ENCODE results near the gene FRYL.

Gene FRYL

GRCh38 chr4:48470137-48470536, 309.9 kb downstream of the FRYL start:
- TF ChIP-seq EZH2phosphoT487 (IDR thresholded peaks at IDR 0.05; ENCODE audit: borderline replicate concordance) (no peak), CTCF (conservative IDR thresholded peaks at IDR 0.05; ENCODE audit: low read length) (no peak)
- no peaks in the 10 kb centered on the region for H4K20me1 ChIP-seq (ENCODE audit: insufficient read depth, low read length, poor library complexity, severe bottlenecking)
- no peak overlapping the region for H3K4me3 ChIP-seq (ENCODE audit: low read length, poor library complexity, severe bottlenecking)
- H3K4me2 ChIP-seq (ENCODE audit: low read depth, low read length, poor library complexity, severe bottlenecking): no peak overlapping the region
- no peaks in the 10 kb centered on the region for H3K9me3 ChIP-seq (ENCODE audit: insufficient read depth, low read depth, low read length)
- no peaks in the 10 kb centered on the region for H3K4me1 ChIP-seq (ENCODE audit: insufficient read depth, low read length, poor library complexity, severe bottlenecking)
- no peaks in the 10 kb centered on the region for H3K9me2 ChIP-seq (replicated peaks; ENCODE audit: low read depth, low read length)
- H3K9ac ChIP-seq (ENCODE audit: low read depth, low read length, poor library complexity, severe bottlenecking): no peak overlapping the region
- H2AFZ ChIP-seq (ENCODE audit: low read length): no peak overlapping the region
- H3F3A ChIP-seq (ENCODE audit: low read depth): no peaks in the 10 kb centered on the region
- H3K79me2 ChIP-seq (ENCODE audit: insufficient read depth, low read length): no peaks in the 10 kb centered on the region
- H3K27me3 ChIP-seq (ENCODE audit: insufficient read depth, low read length, poor library complexity, severe bottlenecking): no peaks in the 10 kb centered on the region
- no peaks in the 10 kb centered on the region for H3K36me3 ChIP-seq (ENCODE audit: insufficient read depth, low read length)

- H3F3A ChIP-seq (ENCODE audit: low read depth): no peaks in the 10 kb centered on the region
- H4K20me1 ChIP-seq (ENCODE audit: insufficient read depth, low read length, poor library complexity, severe bottlenecking): no peaks in the 10 kb centered on the region
- TF ChIP-seq EZH2phosphoT487 (IDR thresholded peaks at IDR 0.05; ENCODE audit: borderline replicate concordance): no peak
- no peak for TF ChIP-seq CTCF (conservative IDR thresholded peaks at IDR 0.05; ENCODE audit: low read length)
- no peaks in the 10 kb centered on the region for H3K27me3 ChIP-seq (ENCODE audit: insufficient read depth, low read length, poor library complexity, severe bottlenecking)
- no peak overlapping the region for H2AFZ ChIP-seq (ENCODE audit: low read length)
- no peaks in the 10 kb centered on the region for H3K4me1 ChIP-seq (ENCODE audit: insufficient read depth, low read length, poor library complexity, severe bottlenecking)
- no peak overlapping the region for H3K9ac ChIP-seq (ENCODE audit: low read depth, low read length, poor library complexity, severe bottlenecking)
- H3K4me2 ChIP-seq (ENCODE audit: low read depth, low read length, poor library complexity, severe bottlenecking): no peak overlapping the region
- H3K36me3 ChIP-seq (ENCODE audit: insufficient read depth, low read length): no peaks in the 10 kb centered on the region
- H3K9me3 ChIP-seq (ENCODE audit: insufficient read depth, low read depth, low read length): no peaks in the 10 kb centered on the region
- no peaks in the 10 kb centered on the region for H3K79me2 ChIP-seq (ENCODE audit: insufficient read depth, low read length)
- H3K4me3 ChIP-seq (ENCODE audit: low read length, poor library complexity, severe bottlenecking): no peak overlapping the region
- H3K9me2 ChIP-seq (replicated peaks; ENCODE audit: low read depth, low read length): no peaks in the 10 kb centered on the region
These were observed 312.2 kb downstream of the FRYL start for GRCh38 chr4:48467891-48468290.

- no peak overlapping the region for H2AFZ ChIP-seq (ENCODE audit: low read length)
- H3K27me3 ChIP-seq (ENCODE audit: insufficient read depth, low read length, poor library complexity, severe bottlenecking): no peaks in the 10 kb centered on the region
- H3K36me3 ChIP-seq (ENCODE audit: insufficient read depth, low read length): no peaks in the 10 kb centered on the region
- H3K79me2 ChIP-seq (ENCODE audit: insufficient read depth, low read length): no peaks in the 10 kb centered on the region
- no peaks in the 10 kb centered on the region for H4K20me1 ChIP-seq (ENCODE audit: insufficient read depth, low read length, poor library complexity, severe bottlenecking)
- H3K4me1 ChIP-seq (ENCODE audit: insufficient read depth, low read length, poor library complexity, severe bottlenecking): no peaks in the 10 kb centered on the region
- H3K9me2 ChIP-seq (replicated peaks; ENCODE audit: low read depth, low read length): no peaks in the 10 kb centered on the region
- no peaks in the 10 kb centered on the region for H3F3A ChIP-seq (ENCODE audit: low read depth)
- H3K4me3 ChIP-seq (ENCODE audit: low read length, poor library complexity, severe bottlenecking): no peak overlapping the region
- H3K9ac ChIP-seq (ENCODE audit: low read depth, low read length, poor library complexity, severe bottlenecking): no peak overlapping the region
- no peaks in the 10 kb centered on the region for H3K9me3 ChIP-seq (ENCODE audit: insufficient read depth, low read depth, low read length)
- TF ChIP-seq EZH2phosphoT487 (IDR thresholded peaks at IDR 0.05; ENCODE audit: borderline replicate concordance) (no peak), CTCF (conservative IDR thresholded peaks at IDR 0.05; ENCODE audit: low read length) (no peak)
- H3K4me2 ChIP-seq (ENCODE audit: low read depth, low read length, poor library complexity, severe bottlenecking): no peak overlapping the region
These were observed 312.6 kb downstream of the FRYL start for GRCh38 chr4:48467442-48467841.

Data from Loucy (cell line).